ENCODE measurements around the gene RPS5.

DNA sequence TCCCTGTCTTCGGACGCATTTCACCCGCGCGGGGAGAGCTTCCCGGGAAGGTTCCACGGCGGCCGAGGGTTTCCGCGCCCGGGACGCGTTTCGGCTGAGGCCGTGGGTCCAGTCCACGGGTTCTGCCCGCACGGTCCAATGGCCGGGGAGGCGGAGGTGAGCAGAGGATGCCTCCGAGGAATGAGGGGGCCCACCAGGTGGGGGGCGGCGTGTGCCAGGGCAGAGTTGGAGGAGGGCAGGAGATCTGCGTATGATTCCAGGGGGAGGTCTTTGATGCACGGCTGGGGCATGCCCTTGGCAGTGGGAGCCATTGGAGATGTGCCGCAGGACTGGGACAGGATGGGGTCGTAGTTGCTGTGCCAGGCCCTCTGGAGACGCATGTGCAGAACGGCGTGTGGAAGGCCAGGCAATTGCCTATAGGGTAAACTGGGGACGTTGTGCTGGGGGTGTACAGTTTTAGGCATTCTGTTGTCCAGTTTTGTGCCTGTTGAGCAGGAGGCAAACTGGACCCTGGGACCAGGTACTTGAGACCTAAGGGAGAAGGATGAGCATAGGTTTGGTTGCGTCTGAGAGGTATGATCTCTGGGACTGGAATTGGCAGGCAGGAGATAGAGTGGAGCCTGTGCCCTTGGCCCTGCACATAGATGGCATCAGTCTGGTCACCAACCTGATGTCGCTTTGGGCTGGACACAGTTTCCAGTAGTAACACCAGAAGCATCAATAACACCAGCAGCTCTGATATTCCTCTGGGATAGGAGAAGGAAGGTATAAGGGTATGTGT lies 22.1 kb downstream of the RPS5 start:
- TF ChIP-seq POLR2AphosphoS5 (IDR thresholded peaks at IDR 0.05; ENCODE audit: low read depth, low read length) = no peak
- no peak for TF ChIP-seq CTCF (IDR thresholded peaks at IDR 0.05)
- TF ChIP-seq TCF7L2 (IDR thresholded peaks at IDR 0.05; ENCODE audit: low read depth, low read length) = no peak
- TF ChIP-seq, protein P1, sequence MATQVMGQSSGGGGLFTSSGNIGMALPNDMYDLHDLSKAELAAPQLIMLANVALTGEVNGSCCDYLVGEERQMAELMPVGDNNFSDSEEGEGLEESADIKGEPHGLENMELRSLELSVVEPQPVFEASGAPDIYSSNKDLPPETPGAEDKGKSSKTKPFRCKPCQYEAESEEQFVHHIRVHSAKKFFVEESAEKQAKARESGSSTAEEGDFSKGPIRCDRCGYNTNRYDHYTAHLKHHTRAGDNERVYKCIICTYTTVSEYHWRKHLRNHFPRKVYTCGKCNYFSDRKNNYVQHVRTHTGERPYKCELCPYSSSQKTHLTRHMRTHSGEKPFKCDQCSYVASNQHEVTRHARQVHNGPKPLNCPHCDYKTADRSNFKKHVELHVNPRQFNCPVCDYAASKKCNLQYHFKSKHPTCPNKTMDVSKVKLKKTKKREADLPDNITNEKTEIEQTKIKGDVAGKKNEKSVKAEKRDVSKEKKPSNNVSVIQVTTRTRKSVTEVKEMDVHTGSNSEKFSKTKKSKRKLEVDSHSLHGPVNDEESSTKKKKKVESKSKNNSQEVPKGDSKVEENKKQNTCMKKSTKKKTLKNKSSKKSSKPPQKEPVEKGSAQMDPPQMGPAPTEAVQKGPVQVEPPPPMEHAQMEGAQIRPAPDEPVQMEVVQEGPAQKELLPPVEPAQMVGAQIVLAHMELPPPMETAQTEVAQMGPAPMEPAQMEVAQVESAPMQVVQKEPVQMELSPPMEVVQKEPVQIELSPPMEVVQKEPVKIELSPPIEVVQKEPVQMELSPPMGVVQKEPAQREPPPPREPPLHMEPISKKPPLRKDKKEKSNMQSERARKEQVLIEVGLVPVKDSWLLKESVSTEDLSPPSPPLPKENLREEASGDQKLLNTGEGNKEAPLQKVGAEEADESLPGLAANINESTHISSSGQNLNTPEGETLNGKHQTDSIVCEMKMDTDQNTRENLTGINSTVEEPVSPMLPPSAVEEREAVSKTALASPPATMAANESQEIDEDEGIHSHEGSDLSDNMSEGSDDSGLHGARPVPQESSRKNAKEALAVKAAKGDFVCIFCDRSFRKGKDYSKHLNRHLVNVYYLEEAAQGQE (IDR thresholded peaks at IDR 0.05; ENCODE audit: insufficient read depth in 1 of 2, low read depth in 2 of 2, low read length in 1 of 2) = no peak
